Left renal pelvis (tissue), 4 donors: Measurements from ENCODE around the gene LPP. TPM values are rescaled to one million over a fixed set of nuclear protein-coding genes. Genes with fewer than 3 reads are reported as not detected.

Experiments used
- DNase-seq, 4 donors: peaks; one replicate each; pipeline ENCODE4 v3.0.0-alpha.2; 2013; ENCODE audit warnings: low read depth in 4 of 4, low spot score in 3 of 4
- polyA plus RNA-seq, 4 donors: library from polyadenylated mRNA; unstranded; fragments of 120-200 nt; gene quantifications; one replicate each; pipeline ENCODE4 v1.2.1, GENCODE V29; 2013; ENCODE audit not compliant: insufficient read length in 4 of 4

Gene LPP
- polyA plus RNA-seq, 4 donors: 21.3 to 31.3 (median 25.6) TPM

GRCh38 chr3:188524052-188524451 lies 370.1 kb downstream of the LPP start:
- no peak for DNase-seq

- DNase-seq: no peak
These were observed 372.1 kb downstream of the LPP start for GRCh38 chr3:188526057-188526456.

GRCh38 chr3:188527389-188527788 lies 373.4 kb downstream of the LPP start:
- no peak for DNase-seq

GRCh38 chr3:188528396-188528795 lies 374.4 kb downstream of the LPP start:
- DNase-seq: no peak

- no peak for DNase-seq
These were observed 375.3 kb downstream of the LPP start for GRCh38 chr3:188529228-188529627.

- DNase-seq: no peak
These were observed 376.3 kb downstream of the LPP start for GRCh38 chr3:188530226-188530625.

GRCh38 chr3:188531210-188531609 lies 377.3 kb downstream of the LPP start:
- no peak for DNase-seq

- no peak for DNase-seq
These were observed 379.2 kb downstream of the LPP start for GRCh38 chr3:188533172-188533571.

- no peak for DNase-seq
These were observed 379.8 kb downstream of the LPP start for GRCh38 chr3:188533612-188534357.

- no peak for DNase-seq
These were observed 380.7 kb downstream of the LPP start for GRCh38 chr3:188534633-188535032.

GRCh38 chr3:188537606-188538005 lies 383.6 kb downstream of the LPP start:
- no peak for DNase-seq

- DNase-seq: no peak
These were observed 385.1 kb downstream of the LPP start for GRCh38 chr3:188539037-188539436.

- no peak for DNase-seq
These were observed 385.8 kb downstream of the LPP start for GRCh38 chr3:188539631-188540194.

GRCh38 chr3:188542196-188542595 lies 388.2 kb downstream of the LPP start:
- no peak for DNase-seq

GRCh38 chr3:188544012-188544411 lies 390.1 kb downstream of the LPP start:
- no peak for DNase-seq

- DNase-seq: no peak
These were observed 393.1 kb downstream of the LPP start for GRCh38 chr3:188546835-188547670.

GRCh38 chr3:188553569-188553968 lies 399.6 kb downstream of the LPP start:
- DNase-seq: no peak

GRCh38 chr3:188554404-188554803 lies 400.4 kb downstream of the LPP start:
- DNase-seq: no peak

GRCh38 chr3:188557235-188557634 lies 403.3 kb downstream of the LPP start:
- no peak for DNase-seq

GRCh38 chr3:188558343-188559071 lies 404.6 kb downstream of the LPP start:
- DNase-seq: no peak

- DNase-seq: no peak
These were observed 405.1 kb downstream of the LPP start for GRCh38 chr3:188559072-188559429.
